ENCODE measurements around the gene NAXD.
"Not testable (repeated sequence)": the region's sequence is repeated elsewhere in the genome, so short reads cannot be mapped to it uniquely, and the experiment has no call there.

The NAXD gene

DNA sequence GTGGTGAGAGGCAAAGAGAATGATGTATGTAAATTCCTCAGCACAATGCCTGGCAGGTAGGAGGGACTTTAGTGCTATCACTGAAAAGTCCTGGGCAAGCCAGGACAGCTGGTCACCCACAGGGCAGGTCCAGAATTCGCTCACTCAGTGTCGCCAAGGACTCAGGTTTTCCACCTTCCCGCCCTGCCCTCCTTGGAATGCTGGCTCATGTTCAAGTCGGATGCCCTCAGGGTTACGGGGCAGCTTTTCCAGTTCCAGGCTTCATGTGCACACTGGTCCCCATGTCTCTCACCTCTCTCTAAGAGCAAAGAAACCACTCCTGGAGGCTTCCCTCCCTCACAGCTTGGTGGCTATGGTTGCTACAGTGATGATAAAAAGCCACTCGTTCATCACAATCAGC lies 24.8 kb upstream of the NAXD start:
- in situ Hi-C loops (cut with HindIII; ENCODE audit: low pct_ligation_motif_present, low pct_unique_long_range_greater_than_20kb, low sequenced_read_pairs) = no loop called here
- no peak for DNase-seq

DNA sequence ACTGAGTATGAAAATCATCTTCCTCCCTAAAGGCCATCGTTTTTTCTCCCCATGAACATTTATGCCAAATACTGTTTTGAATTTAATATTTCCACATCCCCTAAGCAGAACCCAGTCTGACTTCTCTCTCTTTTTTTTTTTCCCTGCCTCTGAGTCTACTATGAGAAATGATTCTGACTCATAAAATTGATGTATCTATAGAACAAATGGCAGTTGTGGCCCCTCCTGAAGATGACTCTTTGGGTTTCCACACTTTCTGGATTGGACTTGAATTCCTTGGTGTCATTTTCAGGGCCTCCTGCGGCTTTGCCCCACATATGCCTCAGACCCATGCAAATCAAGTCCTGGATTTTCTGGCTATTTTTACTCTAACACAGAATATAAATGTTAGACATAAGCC lies 22.7 kb upstream of the NAXD start:
- in situ Hi-C loops (cut with HindIII; ENCODE audit: low pct_ligation_motif_present, low pct_unique_long_range_greater_than_20kb, low sequenced_read_pairs) = no loop called here
- no peak for DNase-seq

DNA sequence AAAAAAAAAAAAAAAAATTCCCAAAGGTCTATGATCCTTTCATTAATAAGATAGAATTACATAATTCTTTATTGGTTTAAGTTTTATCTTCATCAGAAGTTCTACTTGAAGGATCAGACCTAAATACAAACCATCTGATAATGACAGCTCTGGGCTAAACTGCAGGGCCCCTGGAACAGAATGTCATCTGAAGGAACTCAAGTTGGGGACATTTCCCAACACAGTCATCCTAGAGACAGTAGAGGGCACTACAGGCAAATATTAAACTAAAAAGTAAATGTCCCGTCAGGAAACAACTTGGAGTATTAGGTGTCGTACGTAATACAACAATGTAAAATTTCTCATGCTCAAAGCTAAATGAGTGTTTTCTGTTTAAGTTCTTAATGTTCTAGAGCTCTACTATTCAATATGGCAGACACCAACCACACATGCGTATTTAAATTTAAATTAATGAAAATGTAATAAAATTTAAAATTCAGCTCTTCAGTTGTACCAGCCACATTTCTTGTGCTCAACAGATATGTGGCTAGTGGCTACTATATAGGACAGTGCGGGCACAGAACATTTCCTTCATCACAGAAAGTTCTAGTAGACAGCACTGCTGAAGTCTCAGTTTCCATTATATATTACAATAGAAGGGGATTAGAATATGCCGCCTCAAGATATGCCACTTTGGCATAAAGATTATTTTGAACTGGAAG lies 21.8 kb upstream of the NAXD start:
- in situ Hi-C loops (cut with HindIII; ENCODE audit: low pct_ligation_motif_present, low pct_unique_long_range_greater_than_20kb, low sequenced_read_pairs) = no loop called here
- DNase-seq = peak; percentile 62

DNA sequence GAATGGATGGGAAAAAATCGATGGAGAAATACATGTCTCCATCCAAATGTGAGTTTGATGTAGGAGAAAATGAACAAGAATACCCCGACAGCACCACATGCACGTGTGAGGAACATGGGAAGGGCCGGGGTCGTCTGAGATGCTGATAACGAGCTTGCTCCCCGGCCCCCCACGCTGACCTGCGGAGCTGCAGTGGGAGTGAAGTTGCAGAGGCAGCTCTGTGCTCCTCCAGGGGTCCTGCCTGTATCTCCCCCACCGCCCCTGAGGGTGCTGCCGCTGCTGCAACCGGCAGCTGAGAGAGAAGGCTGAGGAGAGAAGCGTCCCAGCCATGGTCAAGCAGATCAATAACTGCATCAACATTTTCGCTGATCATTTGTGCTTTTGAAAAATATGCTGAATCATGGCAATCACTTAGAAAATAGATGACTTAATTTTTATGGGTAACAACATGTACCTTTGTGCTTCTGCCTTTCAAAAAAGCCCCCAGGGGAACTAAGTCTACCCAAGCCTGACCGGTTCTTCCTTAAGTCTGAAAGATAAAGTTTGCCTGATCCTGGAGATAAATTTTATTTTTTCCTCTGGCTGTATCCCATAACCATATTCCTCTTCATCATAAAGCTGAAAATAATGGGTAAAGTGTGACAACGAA lies 18.2 kb upstream of the NAXD start:
- in situ Hi-C loops (cut with HindIII; ENCODE audit: low pct_ligation_motif_present, low pct_unique_long_range_greater_than_20kb, low sequenced_read_pairs) = no loop called here
- no peak for DNase-seq

DNA sequence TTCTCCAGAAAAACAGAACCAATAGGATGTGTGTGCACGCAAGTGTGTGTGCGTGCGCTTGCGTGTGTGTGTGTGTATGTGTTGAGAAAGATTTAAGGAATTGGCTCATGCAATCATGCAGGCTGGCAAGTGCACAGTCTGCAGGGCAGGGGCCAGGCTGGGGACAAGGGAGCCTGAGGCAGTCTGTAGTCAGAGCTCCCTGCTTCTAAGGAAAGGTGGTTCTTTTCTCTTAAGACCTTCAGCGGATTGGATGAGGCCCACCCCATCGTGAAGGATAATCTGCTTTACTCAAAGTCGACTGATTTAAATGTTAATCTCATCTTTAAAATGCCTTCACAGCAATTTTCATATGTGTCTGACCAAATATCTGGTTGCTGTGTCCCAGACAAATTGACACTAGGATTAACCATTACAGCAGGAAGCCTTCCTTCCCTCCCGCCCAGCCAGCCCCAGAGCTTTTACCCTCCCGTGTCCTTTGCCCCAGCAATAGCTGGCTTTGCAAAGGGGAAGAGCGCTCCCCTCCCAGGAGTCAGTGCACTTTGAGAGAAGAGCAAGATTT lies 15.0 kb upstream of the NAXD start:
- in situ Hi-C loops (cut with HindIII; ENCODE audit: low pct_ligation_motif_present, low pct_unique_long_range_greater_than_20kb, low sequenced_read_pairs) = no loop called here
- DNase-seq = no peak

DNA sequence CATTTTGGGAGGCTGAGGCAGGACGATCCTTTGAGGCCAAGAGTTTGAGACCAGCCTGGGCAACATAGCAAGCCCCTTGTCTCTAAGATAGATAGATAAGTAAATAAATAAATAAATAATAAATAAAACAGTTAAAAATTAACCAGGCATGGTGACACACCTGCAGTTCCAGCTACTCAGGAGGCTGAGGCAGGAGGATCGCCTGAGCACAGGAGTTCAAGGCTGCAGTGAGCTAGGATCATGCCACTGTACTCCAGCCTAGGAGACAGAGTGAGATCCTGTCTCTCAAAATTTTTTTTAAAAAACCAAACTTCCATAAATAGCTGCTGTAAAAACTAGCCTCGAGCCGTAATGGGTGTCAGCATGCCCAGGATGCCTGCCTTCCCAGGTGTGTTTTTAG lies 14.4 kb upstream of the NAXD start:
- DNase-seq = no peak
- in situ Hi-C loops (cut with HindIII; ENCODE audit: low pct_ligation_motif_present, low pct_unique_long_range_greater_than_20kb, low sequenced_read_pairs) = no loop called here

DNA sequence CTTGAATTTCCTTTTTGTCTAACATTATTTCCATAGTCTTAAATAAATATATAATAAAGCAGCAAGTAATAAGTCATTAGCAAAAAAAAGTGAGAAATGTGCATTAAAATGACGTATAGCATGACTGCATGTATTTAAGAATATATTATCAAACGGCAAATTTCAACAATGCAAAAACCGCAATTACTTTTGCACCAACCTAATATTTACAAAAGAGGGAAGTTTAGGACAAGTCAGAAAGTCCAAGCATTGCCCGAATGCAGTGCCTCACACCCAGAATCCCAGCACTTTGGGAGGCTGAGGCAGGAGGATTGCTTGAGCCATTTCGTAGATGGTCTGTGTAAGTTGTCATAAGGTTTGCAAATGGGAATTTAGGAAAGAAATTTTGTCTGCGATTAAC lies 10.2 kb upstream of the NAXD start:
- in situ Hi-C loops (cut with HindIII; ENCODE audit: low pct_ligation_motif_present, low pct_unique_long_range_greater_than_20kb, low sequenced_read_pairs) = no loop called here
- no peak for DNase-seq

DNA sequence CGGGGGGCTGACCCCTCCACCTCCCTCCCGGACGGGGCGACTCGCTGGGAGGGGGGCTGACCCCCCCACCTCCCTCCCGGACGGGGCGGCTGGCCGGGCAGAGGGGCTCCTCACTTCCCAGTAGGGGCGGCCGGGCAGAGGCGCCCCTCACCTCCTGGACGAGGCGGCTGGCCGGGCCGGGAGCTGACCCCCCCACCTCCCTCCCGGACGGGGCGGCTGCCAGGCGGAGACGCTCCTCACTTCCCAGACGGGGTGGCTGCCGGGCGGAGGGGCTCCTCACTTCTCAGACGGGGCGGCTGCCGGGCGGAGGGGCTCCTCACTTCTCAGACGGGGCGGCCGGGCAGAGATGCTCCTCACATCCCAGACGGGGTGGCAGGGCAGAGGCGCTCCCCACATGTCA lies 9.1 kb upstream of the NAXD start:
- DNase-seq; in situ Hi-C loops (cut with HindIII; ENCODE audit: low pct_ligation_motif_present, low pct_unique_long_range_greater_than_20kb, low sequenced_read_pairs): not testable (repeated sequence)

DNA sequence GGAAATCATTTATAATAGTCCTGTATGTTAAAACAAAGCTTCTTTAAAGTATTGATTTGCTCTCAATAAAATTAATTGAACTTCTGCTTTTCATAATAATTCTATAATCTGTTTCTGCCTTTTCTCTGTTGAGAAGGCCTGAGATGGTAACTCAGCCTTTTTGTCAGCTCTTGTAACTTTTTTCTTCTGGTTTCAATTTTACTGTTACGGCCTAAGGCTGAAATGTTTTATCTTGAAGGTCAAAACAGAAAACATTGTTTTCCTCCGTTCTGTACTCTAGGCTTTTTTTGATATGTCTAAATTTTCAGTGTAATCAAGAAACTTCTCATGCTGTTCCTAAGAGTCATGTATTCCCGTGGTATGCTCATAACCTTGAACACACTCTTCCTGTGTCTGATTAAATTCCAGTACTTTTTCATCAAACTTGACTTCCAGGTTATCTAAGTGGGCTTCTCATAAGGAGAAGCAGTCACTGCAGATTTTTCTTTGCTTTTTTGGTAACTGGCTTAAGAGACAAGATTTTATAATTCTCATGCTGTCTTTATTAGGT lies 7.6 kb upstream of the NAXD start:
- in situ Hi-C loops (cut with HindIII; ENCODE audit: low pct_ligation_motif_present, low pct_unique_long_range_greater_than_20kb, low sequenced_read_pairs) = no loop called here
- DNase-seq = no peak

DNA sequence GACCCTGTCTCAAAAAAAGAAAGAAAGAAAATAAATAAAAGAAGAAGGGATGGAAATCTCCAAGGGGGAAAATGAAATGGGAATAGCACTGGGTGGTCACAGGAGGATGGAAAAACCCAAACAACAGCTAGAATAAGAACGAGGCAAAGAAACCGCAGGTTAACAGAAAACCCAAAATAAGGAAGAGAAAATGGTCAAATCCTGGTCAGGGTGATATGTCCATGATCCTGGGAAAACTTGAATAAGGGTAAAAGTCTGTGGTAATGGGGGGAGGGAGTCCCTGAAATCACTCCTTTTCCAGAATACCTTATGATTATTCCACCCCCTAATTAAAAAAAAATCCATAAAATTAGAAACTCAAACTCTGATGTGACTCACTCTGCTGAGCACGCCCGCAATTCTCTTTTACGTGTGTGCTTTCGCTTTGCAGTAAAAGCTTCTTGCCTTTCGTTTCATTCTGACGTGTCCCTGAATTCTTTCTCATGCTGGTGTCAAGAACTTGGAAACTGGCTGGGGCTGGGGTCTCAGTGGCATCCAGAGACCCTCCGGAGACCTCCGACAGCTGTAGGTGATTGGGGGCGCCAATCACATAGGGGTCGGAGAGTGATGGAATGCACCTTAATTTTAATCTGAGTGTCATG lies 4.3 kb upstream of the NAXD start:
- no peak for DNase-seq
- in situ Hi-C loops (cut with HindIII; ENCODE audit: low pct_ligation_motif_present, low pct_unique_long_range_greater_than_20kb, low sequenced_read_pairs) = no loop called here

DNA sequence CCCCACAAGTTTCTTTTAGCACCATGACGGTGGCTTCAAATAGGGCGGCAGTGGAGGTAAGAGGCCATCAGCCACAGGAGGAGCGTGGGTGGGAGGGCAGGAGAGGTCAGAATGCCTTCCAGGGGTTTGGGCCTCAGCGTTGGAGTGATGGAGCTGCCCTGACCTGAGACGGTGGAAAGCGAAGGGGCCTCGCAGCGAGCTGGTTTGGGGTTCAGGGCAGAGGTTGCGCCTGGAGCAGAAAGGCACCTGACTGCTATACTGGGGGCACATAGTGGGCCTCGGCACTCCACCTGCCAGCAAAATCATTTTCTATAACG lies 382 bp upstream of the NAXD start:
- in situ Hi-C loops (cut with HindIII; ENCODE audit: low pct_ligation_motif_present, low pct_unique_long_range_greater_than_20kb, low sequenced_read_pairs) = no loop called here
- DNase-seq = no peak

DNA sequence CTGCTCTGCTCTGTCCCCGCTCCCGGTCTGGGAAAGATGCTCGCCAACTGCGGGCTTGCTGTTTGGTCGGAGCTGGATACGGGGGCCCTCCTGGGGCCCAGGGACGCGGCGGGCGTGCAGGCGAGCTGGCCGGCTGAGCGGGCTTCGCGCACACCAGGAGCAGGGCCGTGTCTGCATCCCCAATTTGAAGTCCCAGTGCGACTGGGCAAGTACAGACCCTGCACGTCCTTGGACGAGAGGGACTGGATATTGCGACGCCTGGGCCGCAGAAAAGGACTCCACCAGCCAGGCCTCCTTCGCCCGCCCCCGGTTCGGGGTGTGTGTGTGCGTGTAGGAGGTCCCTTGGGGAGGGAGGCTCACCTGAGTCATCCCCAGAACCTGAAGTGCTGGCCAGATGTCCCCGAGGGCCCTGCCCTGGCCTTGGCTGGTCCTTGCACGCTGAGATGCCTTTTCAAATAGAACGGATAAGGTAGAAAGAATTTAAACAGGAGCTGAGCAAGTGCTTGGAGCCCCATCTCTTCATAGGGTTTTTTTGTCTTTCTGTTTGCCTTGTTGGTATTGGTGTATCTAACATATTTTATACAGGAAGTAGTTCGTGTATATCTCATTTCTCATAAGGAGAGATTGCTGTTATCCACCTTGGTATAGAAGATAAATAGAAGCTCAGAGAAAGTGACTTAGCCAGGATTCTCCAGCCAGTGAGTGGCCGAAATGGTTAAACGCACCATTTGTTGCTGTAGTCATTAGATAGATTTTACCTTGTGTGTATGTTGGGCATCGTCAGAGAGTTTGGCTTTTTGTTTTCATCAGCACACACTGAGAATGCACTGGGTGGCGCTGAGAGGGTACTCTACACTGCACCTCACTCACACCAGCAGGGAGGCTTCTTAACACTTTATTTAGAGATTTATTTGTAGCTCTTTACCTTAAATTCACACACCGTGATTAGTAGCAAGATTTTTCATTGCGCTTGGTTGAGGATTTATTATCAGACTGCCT lies 1.1 kb downstream of the NAXD start:
- DNase-seq = peak; percentile 40
- in situ Hi-C loops (cut with HindIII; ENCODE audit: low pct_ligation_motif_present, low pct_unique_long_range_greater_than_20kb, low sequenced_read_pairs) = no loop called here

DNA sequence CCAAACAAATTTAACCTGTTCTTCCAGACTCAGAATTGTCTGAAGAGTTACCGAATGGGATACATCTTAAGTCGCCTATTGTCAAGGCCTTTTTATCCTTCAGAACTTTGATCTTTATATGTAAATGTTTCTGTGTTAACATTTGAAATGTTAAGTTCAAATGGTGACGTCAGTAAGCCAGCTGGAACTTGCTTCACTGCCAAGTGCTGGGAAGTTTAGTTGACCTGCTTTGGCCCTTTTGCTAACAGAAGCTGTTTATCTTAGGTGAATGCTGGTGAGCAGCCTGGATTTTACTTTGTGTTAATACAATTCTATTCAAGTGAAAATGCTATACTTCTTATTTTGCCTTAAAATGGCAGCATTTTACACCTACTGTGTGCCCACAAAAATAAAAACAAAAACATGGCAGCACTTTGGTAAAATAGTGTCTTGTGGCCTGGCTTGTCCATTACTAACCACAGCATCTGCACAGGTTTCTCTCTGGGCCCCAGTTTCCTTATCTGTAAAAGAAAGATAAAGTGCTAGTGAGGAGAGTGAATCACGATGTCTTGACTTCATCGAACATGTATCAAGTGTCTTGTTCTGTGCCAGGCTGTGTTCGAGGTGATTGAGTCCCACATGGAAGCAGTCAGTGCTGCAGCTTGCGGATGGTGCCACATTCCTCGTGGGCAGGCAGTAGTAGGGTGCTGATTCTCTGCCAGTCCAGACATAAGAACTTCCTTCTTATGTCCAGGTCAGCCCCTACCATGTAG lies 2.2 kb downstream of the NAXD start:
- in situ Hi-C loops (cut with HindIII; ENCODE audit: low pct_ligation_motif_present, low pct_unique_long_range_greater_than_20kb, low sequenced_read_pairs) = no loop called here
- peak; percentile 18 for DNase-seq

DNA sequence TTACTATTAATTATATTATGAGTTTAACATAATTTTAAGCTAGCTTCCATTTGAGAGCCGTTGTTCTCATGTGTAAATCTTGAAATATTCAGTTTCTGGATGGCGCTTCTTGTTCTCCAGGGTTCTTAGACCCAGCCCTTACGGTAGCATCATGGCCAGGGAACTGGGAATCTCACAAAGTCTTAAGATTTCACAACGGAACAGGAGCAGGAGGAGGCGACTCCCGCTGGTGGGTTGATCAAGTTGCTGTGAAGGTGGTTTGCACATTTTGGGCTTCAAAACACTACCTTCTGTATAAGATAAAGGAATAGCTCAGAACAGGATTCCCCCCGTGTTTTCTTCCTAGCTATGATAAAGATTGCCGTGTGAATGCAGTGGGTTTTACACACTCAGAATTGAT lies 2.8 kb downstream of the NAXD start:
- in situ Hi-C loops (cut with HindIII; ENCODE audit: low pct_ligation_motif_present, low pct_unique_long_range_greater_than_20kb, low sequenced_read_pairs) = no loop called here
- no peak for DNase-seq

DNA sequence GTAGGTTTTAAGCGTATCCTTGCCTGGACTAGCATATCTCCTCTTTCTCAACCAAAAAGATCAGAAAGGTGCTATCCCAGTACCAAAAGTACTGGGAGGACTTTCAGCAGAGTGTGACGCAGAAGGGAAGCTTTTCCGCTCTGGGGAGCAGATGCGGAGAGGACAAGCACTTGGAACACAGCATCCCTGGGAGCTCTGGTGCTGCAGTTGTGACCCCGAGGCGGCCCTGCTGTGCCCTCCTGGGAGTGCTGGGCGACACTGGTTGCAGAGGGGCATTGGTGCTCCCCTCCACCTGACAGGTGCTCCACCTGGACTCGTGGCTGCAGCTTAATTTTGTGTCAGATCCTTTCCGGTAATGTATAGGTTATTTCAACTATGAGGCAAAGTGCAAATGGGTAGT lies 3.4 kb downstream of the NAXD start:
- no peak for DNase-seq
- in situ Hi-C loops (cut with HindIII; ENCODE audit: low pct_ligation_motif_present, low pct_unique_long_range_greater_than_20kb, low sequenced_read_pairs) = no loop called here

DNA sequence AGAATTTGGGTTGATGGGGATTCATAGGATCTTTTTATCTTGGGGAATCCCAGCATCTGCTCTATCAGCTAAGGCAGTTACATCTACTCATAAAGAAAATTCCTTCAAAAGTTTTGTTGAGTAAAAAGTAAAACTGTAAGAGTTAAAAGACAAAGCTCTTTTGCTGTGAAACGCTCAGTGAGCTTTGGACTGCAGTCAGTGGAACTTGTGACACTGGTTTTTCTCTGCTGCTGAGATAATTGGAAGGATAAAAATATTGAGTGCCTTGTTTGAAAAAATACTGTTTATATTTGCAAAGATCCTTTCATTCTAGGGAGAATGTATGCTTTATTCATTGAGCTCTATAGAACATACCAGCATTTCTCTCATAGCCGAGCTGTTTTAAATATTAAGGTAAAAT lies 5.3 kb downstream of the NAXD start:
- in situ Hi-C loops (cut with HindIII; ENCODE audit: low pct_ligation_motif_present, low pct_unique_long_range_greater_than_20kb, low sequenced_read_pairs) = no loop called here
- DNase-seq = no peak

DNA sequence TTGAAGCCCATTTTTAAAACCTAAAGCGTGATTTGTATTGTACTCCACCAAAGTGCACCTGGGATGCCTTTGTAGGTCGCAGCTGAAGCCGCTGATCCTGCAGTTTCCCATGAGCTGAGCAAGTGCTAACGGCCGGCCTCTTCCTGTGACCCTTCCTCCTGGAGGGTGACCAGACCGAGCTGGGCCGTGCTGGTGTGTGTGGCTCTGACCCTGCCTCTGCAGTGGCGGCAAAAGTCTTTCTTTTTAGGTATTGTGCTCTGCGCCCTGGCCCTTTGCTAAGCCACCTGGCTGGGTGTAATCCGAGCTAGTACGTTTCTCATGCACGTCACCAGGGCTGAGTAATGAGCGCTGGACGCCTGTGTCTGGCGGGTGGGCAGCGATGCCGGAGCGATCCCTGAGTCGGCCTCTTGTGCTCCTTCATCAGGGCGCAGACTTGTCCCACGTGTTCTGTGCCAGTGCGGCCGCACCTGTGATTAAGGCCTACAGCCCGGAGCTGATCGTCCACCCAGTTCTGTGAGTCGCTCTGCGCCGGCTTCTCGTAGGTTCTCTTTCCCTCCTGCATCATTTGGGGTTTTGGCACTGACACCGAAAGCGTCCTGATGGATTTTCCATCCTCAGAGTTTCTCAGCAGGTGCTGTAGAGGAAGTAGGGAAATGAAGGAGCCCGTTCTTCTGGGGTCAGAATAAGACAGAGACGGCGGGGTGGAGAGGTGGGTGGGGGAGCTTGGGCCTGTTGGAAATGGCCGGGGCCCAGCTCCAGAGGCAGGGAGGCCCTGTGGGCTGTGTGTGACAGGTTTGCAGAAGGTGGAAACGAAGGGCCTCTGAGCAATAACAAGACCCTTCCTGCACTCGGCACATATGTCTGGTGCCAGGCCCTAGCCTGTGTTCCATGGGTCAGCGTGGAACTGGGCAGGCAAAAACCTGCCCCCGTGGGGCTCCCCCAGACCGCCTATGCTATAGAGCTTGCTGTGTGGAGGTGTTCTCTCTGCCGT lies 9.7 kb downstream of the NAXD start:
- in situ Hi-C loops (cut with HindIII; ENCODE audit: low pct_ligation_motif_present, low pct_unique_long_range_greater_than_20kb, low sequenced_read_pairs) = no loop called here

More for the DNA sequence above, 9.7 kb downstream of the NAXD start:
- no peak for DNase-seq

Measured in ACHN (cell line).